Smooth muscle cell (in vitro differentiated cells): ENCODE data around the gene HOXB3. TPM values are rescaled to one million over a fixed set of nuclear protein-coding genes. Genes with fewer than 3 reads are reported as not detected.

ENCODE experiments used
- DNase-seq: peaks from one replicate; lab custom pipeline; 2025; ENCODE audit not compliant: unreplicated experiment; lab: John Stamatoyannopoulos, UW
- H2AFZ ChIP-seq: fragments of 200-600 bp; sonication (generic); 2 replicates; pipeline ENCODE4 v1.6.0; 2016; ENCODE audit warnings: antibody characterized with exemption, low read depth, mild to moderate bottlenecking
- H3F3A ChIP-seq: fragments of 200-600 bp; sonication (generic); 2 replicates; pipeline ENCODE4 v1.6.0; 2017; ENCODE audit warnings: antibody characterized with exemption, low read depth
- H3K27ac ChIP-seq: fragments of 200-600 bp; sonication (generic); 2 replicates; pipeline ENCODE4 v1.5.1; 2016; ENCODE audit warnings: low read depth, mild to moderate bottlenecking
- H3K27me3 ChIP-seq: fragments of 200-600 bp; sonication (generic); 2 replicates; pipeline ENCODE4 v1.6.1; 2016; ENCODE audit warnings: low read depth, mild to moderate bottlenecking
- H3K36me3 ChIP-seq: fragments of 200-600 bp; sonication (generic); 2 replicates; pipeline ENCODE4 v1.5.1; 2016; ENCODE audit warnings: low read depth
- H3K4me1 ChIP-seq: fragments of 200-600 bp; sonication (generic); 2 replicates; pipeline ENCODE4 v1.5.1; 2016; ENCODE audit warnings: low read depth
- H3K4me2 ChIP-seq: fragments of 200-600 bp; sonication (generic); 2 replicates; pipeline ENCODE4 v1.6.0; 2016; ENCODE audit warnings: mild to moderate bottlenecking
- H3K4me3 ChIP-seq: fragments of 200-600 bp; sonication (generic); 2 replicates; pipeline ENCODE4 v1.5.1; 2016; ENCODE audit warnings: mild to moderate bottlenecking
- H3K79me2 ChIP-seq: fragments of 200-600 bp; sonication (generic); 2 replicates; pipeline ENCODE4 v1.6.0; 2016; ENCODE audit warnings: low read depth, mild to moderate bottlenecking
- H3K9ac ChIP-seq: fragments of 200-600 bp; sonication (generic); 2 replicates; pipeline ENCODE4 v1.6.0; 2016; ENCODE audit warnings: low read depth
- H3K9me3 ChIP-seq: fragments of 200-600 bp; sonication (generic); replicated peaks from 2 replicates; pipeline ENCODE4 v1.5.1; 2016; ENCODE audit warnings: low read depth
- H4K20me1 ChIP-seq: fragments of 200-600 bp; sonication (generic); 2 replicates; pipeline ENCODE4 v1.6.0; 2016; ENCODE audit warnings: low read depth
- CTCF ChIP-seq: fragments of 200-600 bp; sonication (generic); IDR thresholded peaks from 2 replicates; pipeline ENCODE4 v1.5.1; 2017; ENCODE audit warnings: borderline replicate concordance, mild to moderate bottlenecking, antibody characterized with exemption; ENCODE audit not compliant: insufficient read depth, poor library complexity, severe bottlenecking
- WGBS: methylation state at CpG from one replicate; pipeline ENCODE4 v1.1.7; 2016; ENCODE audit warnings: low lambda C conversion rate; 5-methylcytosine and 5-hydroxymethylcytosine counted together
- polyA plus RNA-seq: library from polyadenylated mRNA; unstranded; fragments of >200 nt; fragmentation: Nextera tagmentation; extraction: Ambion mirVana; gene quantifications from 2 replicates; pipeline ENCODE4 v1.2.1, GENCODE V29; 2016
- total RNA-seq: library from RNA; depleted of rRNA; stranded (reverse); fragments of >200 nt; gene quantifications from 2 replicates; pipeline ENCODE4 v1.2.3, GENCODE V29; 2014

Gene HOXB3
- total and polyA plus RNA-seq, 2 experiments from 2014 or later = 2.8 to 5.1 TPM

DNA sequence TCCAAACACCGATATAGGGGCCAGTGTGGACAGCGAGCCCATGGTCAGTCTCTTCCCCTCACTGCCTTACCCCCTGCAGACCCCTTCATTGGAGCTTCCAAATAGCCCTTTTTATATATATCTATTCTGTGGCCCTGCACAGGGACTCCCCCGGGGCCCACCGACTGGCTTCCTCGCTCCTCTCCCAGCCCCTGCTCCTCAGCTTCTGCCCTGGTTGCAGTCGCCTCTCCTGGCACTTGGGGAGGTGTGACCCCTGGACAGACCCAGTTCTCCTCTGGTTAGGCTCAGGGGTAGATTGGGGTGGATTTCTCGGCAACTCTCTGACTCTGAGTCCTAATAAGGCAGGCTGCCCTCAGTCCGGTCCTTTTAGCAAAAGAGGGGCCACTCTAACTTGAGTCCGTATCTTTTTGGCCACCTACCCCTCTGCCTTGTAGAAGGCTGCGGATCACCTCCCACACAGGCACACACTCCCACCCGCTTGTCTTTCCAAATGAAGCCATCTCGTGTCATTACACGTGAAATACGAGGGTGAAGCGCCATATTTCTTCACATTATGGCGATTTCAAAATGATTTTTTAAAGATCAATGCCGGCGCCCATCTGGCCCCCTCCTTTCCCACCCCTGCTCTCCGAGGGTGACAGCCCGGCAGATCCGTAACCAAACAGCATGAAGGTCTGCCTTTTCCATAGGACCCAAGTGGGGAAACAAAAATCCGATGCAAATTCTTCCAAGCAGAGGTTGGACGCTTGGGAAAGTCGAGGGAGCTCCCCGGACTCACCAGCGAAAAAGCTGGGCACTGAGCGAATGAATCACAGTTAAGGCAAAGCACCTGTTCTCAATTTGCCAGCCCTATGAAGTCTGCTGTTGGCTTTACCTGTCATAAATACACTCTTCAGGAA, 37.8 kb upstream of the HOXB3 start:
- no peak for TF ChIP-seq CTCF
- H3F3A ChIP-seq = peaks cover 7% of the 10 kb centered on the region
- H3K36me3 ChIP-seq = no peaks in the 10 kb centered on the region
- no peak overlapping the region for H3K27ac ChIP-seq
- H3K9ac ChIP-seq = no peak overlapping the region
- no peak overlapping the region for H2AFZ ChIP-seq
- no peak overlapping the region for H3K4me3 ChIP-seq
- peaks cover 39% of the 10 kb centered on the region for H4K20me1 ChIP-seq
- H3K4me2 ChIP-seq = peak overlapping the region; percentile 99
- H3K79me2 ChIP-seq = peaks cover 30% of the 10 kb centered on the region
- peaks cover 6% of the 10 kb centered on the region for H3K4me1 ChIP-seq
- DNase-seq = no peak
- 43% methylated on average over 27 of the region's 27 CpGs for WGBS
- no peaks in the 10 kb centered on the region for H3K9me3 ChIP-seq
- H3K27me3 ChIP-seq = peaks cover 91% of the 10 kb centered on the region

- no peak for TF ChIP-seq CTCF
- H2AFZ ChIP-seq = no peak overlapping the region
- H3K9ac ChIP-seq = peak overlapping the region; percentile 51
- peak overlapping the region; percentile 78 for H3K4me3 ChIP-seq
- H3K4me1 ChIP-seq = peaks cover 6% of the 10 kb centered on the region
- peaks cover 32% of the 10 kb centered on the region for H3K79me2 ChIP-seq
- peak overlapping the region; percentile 71 for H3K27ac ChIP-seq
- no peak for DNase-seq
- H3K4me2 ChIP-seq = peak overlapping the region; percentile 99
- peaks cover 43% of the 10 kb centered on the region for H4K20me1 ChIP-seq
- peaks cover 91% of the 10 kb centered on the region for H3K27me3 ChIP-seq
- WGBS = 12% methylated on average over 5 of the region's 5 CpGs
- no peaks in the 10 kb centered on the region for H3K9me3 ChIP-seq
- H3K36me3 ChIP-seq = no peaks in the 10 kb centered on the region
- no peaks in the 10 kb centered on the region for H3F3A ChIP-seq
Observed at GRCh38 chr17:48627118-48627597, 37.1 kb upstream of the HOXB3 start.

- no peaks in the 10 kb centered on the region for H3K36me3 ChIP-seq
- peak within 1 kb of the TSS; percentile 99 for H3K4me2 ChIP-seq
- no peak for TF ChIP-seq CTCF
- WGBS = 1% methylated on average over 32 of the region's 50 CpGs
- peaks cover 6% of the 10 kb centered on the region for H3K4me1 ChIP-seq
- peak; percentile 47 for DNase-seq
- H3K9me3 ChIP-seq = no peaks in the 10 kb centered on the region
- peak within 1 kb of the TSS; percentile 33 for H2AFZ ChIP-seq
- H3K79me2 ChIP-seq = peaks cover 38% of the 10 kb centered on the region
- H3F3A ChIP-seq = no peaks in the 10 kb centered on the region
- peak within 1 kb of the TSS; percentile 71 for H3K27ac ChIP-seq
- peak within 1 kb of the TSS; percentile 78 for H3K4me3 ChIP-seq
- peak within 1 kb of the TSS; percentile 86 for H3K9ac ChIP-seq
- peaks cover 93% of the 10 kb centered on the region for H3K27me3 ChIP-seq
- H4K20me1 ChIP-seq = peaks cover 44% of the 10 kb centered on the region
Observed at GRCh38 chr17:48626245-48627117, 36.4 kb upstream of the HOXB3 start, which contains the start of gene HOXB9. HOXB9 (minus strand) TSS chr17:48626358; CDS start chr17:48626269, 89 bp downstream.
